SU-DHL-6 (cell line): ENCODE measurements around the gene RAMP3.

Source experiments
- H2AFZ ChIP-seq: fragments of 200-600 bp; sonication (generic); 2 replicates; pipeline ENCODE4 v1.6.1; 2014; ENCODE audit warnings: low read depth, mild to moderate bottlenecking, moderate library complexity, mixed read lengths, antibody characterized with exemption, low read length; ENCODE audit not compliant: severe bottlenecking
- H3F3A ChIP-seq: fragments of 200-600 bp; shearing (Covaris generic); 2 replicates; pipeline ENCODE4 v1.6.0; 2016; ENCODE audit warnings: antibody characterized with exemption, mild to moderate bottlenecking; ENCODE audit not compliant: insufficient read depth
- H3K27ac ChIP-seq: fragments of 200-600 bp; sonication (generic); 2 replicates; pipeline ENCODE4 v1.5.1; 2016; ENCODE audit warnings: low read depth, mild to moderate bottlenecking, low read length, moderate library complexity, mixed read lengths
- H3K27me3 ChIP-seq: fragments of 200-600 bp; sonication (generic), shearing (Covaris generic); 2 replicates; pipeline ENCODE4 v1.6.0; 2014; ENCODE audit warnings: mild to moderate bottlenecking, low read length
- H3K36me3 ChIP-seq: fragments of 200-600 bp; sonication (generic); 2 replicates; pipeline ENCODE4 v1.6.1; 2014; ENCODE audit warnings: mild to moderate bottlenecking, low read length, mixed read lengths
- H3K4me2 ChIP-seq: fragments of 300-600, 200-600 bp; shearing (Covaris generic), sonication (generic); 2 replicates; pipeline ENCODE4 v1.6.0; 2014; ENCODE audit warnings: low read length, low read depth, mild to moderate bottlenecking; ENCODE audit not compliant: poor library complexity, severe bottlenecking
- H3K4me3 ChIP-seq: fragments of 200-600 bp; sonication (generic); 2 replicates; pipeline ENCODE4 v1.5.1; 2014; ENCODE audit warnings: antibody characterized with exemption, low read length, mild to moderate bottlenecking, mixed read lengths; ENCODE audit not compliant: insufficient read depth, poor library complexity, severe bottlenecking
- H3K79me2 ChIP-seq: fragments of 200-600 bp; sonication (generic); 2 replicates; pipeline ENCODE4 v1.6.1; 2014; ENCODE audit warnings: mild to moderate bottlenecking, low read length, moderate library complexity; ENCODE audit not compliant: insufficient read depth
- H3K9ac ChIP-seq: fragments of 200-600 bp; sonication (generic); 2 replicates; pipeline ENCODE4 v1.7.0; 2014; ENCODE audit warnings: mild to moderate bottlenecking, low read length
- H3K9me2 ChIP-seq: fragments of 200-600 bp; sonication (generic); replicated peaks from 2 replicates; pipeline ENCODE4 v1.6.1; 2014; ENCODE audit warnings: low read length; ENCODE audit not compliant: insufficient read depth
- H3K9me3 ChIP-seq: fragments of 200-600 bp; sonication (generic); 2 replicates; pipeline ENCODE4 v1.6.1; 2014; ENCODE audit warnings: low read length, mixed read lengths; ENCODE audit not compliant: insufficient read depth
- H4K20me1 ChIP-seq: fragments of 200-600 bp; sonication (generic); 2 replicates; pipeline ENCODE4 v1.6.1; 2014; ENCODE audit warnings: low read depth, mild to moderate bottlenecking, antibody characterized with exemption, low read length, moderate library complexity, mixed read lengths
- EZH2phosphoT487 ChIP-seq: fragments of 200-600 bp; sonication (generic), shearing (Covaris generic); conservative IDR thresholded peaks from 2 replicates; pipeline ENCODE4 v1.6.1; 2018; ENCODE audit warnings: mild to moderate bottlenecking, antibody characterized with exemption, low read length, moderate library complexity, mixed read lengths
- TF ChIP-seq, protein P1 (sequence below): fragments of 200-600 bp; sonication (generic); IDR thresholded peaks from one replicate; pipeline ENCODE4 v1.5.1; 2017; ENCODE audit warnings: antibody characterized with exemption, mild to moderate bottlenecking, low read length, moderate library complexity; ENCODE audit not compliant: insufficient read depth, poor library complexity, severe bottlenecking

RAMP3 gene

GRCh38 chr7:45136106-45137060 lies 21.2 kb upstream of the RAMP3 start:
- Histone ChIP-seq H3K27me3 (no peaks in the 10 kb centered on the region), H3K4me2 (no peak overlapping the region), H4K20me1 (no peaks in the 10 kb centered on the region), H3K27ac (no peak overlapping the region), H2AFZ (no peak overlapping the region), H3K9me2 (no peaks in the 10 kb centered on the region), H3K79me2 (no peaks in the 10 kb centered on the region), H3F3A (no peaks in the 10 kb centered on the region), H3K9me3 (no peaks in the 10 kb centered on the region), H3K9ac (no peak overlapping the region), H3K36me3 (no peaks in the 10 kb centered on the region), H3K4me3 (no peak overlapping the region)
- TF ChIP-seq, protein P1, sequence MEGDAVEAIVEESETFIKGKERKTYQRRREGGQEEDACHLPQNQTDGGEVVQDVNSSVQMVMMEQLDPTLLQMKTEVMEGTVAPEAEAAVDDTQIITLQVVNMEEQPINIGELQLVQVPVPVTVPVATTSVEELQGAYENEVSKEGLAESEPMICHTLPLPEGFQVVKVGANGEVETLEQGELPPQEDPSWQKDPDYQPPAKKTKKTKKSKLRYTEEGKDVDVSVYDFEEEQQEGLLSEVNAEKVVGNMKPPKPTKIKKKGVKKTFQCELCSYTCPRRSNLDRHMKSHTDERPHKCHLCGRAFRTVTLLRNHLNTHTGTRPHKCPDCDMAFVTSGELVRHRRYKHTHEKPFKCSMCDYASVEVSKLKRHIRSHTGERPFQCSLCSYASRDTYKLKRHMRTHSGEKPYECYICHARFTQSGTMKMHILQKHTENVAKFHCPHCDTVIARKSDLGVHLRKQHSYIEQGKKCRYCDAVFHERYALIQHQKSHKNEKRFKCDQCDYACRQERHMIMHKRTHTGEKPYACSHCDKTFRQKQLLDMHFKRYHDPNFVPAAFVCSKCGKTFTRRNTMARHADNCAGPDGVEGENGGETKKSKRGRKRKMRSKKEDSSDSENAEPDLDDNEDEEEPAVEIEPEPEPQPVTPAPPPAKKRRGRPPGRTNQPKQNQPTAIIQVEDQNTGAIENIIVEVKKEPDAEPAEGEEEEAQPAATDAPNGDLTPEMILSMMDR: peak; percentile 93
- no peak for TF ChIP-seq EZH2phosphoT487

DNA sequence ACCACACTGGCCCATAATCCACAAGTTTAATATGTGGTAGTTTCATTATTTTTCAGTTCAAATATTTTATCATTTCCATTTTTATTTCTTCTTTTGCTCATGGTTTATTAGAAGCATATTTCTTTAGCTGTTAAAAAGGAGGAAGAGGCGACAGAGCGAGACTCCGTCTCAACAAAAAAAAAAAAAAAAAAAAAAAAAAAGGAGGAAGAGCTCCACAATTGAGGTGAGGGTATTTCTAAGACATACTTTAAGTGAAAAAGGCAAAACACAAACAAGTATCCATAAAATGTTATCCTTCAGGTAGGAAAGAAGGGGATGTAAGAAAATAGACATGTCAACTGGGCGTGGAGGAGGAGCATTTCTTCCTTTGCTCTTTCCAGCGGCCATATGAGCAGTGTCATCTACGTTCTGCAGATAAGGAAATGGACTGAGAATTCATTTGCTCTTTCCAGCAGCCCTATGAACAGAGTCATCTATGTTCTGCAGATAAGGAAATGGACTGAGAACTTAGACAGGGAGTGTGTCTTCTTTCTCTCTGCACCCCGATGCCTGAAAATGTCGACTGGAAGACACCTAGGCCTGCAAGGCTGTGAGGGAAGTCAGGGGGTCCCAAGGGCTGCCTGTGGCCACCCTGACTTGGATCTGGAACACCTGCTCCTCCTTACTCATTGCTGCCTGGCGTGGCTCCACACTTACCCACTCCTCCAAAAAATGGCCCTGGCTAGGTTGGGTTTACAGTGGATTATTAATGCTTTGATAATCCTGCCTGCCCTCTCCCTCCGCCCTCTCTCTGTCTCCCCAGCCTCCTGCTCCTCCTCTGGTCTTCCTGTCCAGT lies 18.9 kb upstream of the RAMP3 start:
- H4K20me1 ChIP-seq: no peaks in the 10 kb centered on the region
- no peak overlapping the region for H3K4me3 ChIP-seq
- TF ChIP-seq, protein P1: no peak
- no peak for TF ChIP-seq EZH2phosphoT487
- H3F3A ChIP-seq: no peaks in the 10 kb centered on the region
- H3K9me2 ChIP-seq: no peaks in the 10 kb centered on the region
- H2AFZ ChIP-seq: no peak overlapping the region
- no peaks in the 10 kb centered on the region for H3K27me3 ChIP-seq
- H3K79me2 ChIP-seq: no peaks in the 10 kb centered on the region
- no peaks in the 10 kb centered on the region for H3K9me3 ChIP-seq
- no peaks in the 10 kb centered on the region for H3K36me3 ChIP-seq
- H3K27ac ChIP-seq: no peak overlapping the region
- no peak overlapping the region for H3K4me2 ChIP-seq
- no peak overlapping the region for H3K9ac ChIP-seq

DNA sequence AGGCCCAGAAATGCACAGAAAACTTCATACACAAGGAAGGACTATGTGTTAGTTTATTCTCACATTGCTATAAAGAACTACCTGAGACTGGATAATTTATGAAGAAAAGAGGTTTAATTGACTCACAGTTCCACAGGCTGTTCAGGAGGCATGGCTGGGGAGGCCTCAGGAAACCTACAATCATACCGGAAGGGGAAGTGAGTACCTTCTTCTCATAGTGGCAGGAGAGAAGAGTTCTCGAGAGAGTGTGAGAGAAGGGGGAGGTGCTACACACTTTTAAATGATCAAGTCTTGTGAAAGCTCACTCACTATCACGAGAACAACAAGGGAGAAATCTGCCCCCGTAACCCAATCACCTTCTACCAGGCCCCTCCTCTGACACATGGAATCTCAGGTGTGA lies 16.8 kb upstream of the RAMP3 start:
- Histone ChIP-seq H2AFZ (peak overlapping the region; percentile 72), H3K27me3 (no peaks in the 10 kb centered on the region), H3K9me3 (no peaks in the 10 kb centered on the region), H3K36me3 (no peaks in the 10 kb centered on the region), H3K9ac (peak overlapping the region; percentile 12; the same call in 1 of the 2 replicates), H3K27ac (no peak overlapping the region), H3K4me2 (peak overlapping the region; percentile 32), H3K9me2 (no peaks in the 10 kb centered on the region), H3K4me3 (no peak overlapping the region), H3K79me2 (no peaks in the 10 kb centered on the region), H4K20me1 (no peaks in the 10 kb centered on the region), H3F3A (no peaks in the 10 kb centered on the region)
- TF ChIP-seq EZH2phosphoT487: no peak
- TF ChIP-seq, protein P1: no peak
